ENCODE data around the gene HAL. TPM values are rescaled to one million over a fixed set of nuclear protein-coding genes. Genes with fewer than 3 reads are reported as not detected.

The HAL gene
- total RNA-seq, 4 donors from 2014 or later, result 1.3 to 1.9 TPM; not detected in 2

GRCh38 chr12:95940514-95940913 is 55.6 kb downstream of the HAL start:
- Histone ChIP-seq H3K27ac (no peak overlapping the region), H3K36me3 (no peaks in the 10 kb centered on the region), H3K4me1 (peaks cover 0 to 5% of the 10 kb centered on the region in 2 donors), H3K9me3 (no peaks in the 10 kb centered on the region), H3K27me3 (no peaks in the 10 kb centered on the region), H3K4me3 (replicated peaks in 1 of 3) (no peak overlapping the region)
- intact Hi-C loops (cut with DNase I), result no loop called here
- no peak for DNase-seq
- no peak for TF ChIP-seq POLR2A (IDR thresholded peaks at IDR 0.05)
- TF ChIP-seq CTCF (IDR thresholded peaks at IDR 0.05), result no peak
- 69 to 74% methylated on average over 6 of the region's 6 CpGs for WGBS, 2 donors

Other genes starting within 250 kb of the HAL start
- gene NTN4, start 205.6 kb downstream of the HAL start, total RNA-seq, result 10 to 100 TPM; 11.1 to 21.0 (median 16.1) TPM
- 10 to 100 TPM in 1 of 4 donors, 1 to 10 TPM in 3; 6.1 to 11.8 (median 8.3) TPM for gene SNRPF, start 137.4 kb downstream of the HAL start, total RNA-seq
- gene CCDC38, start 53.7 kb downstream of the HAL start, total RNA-seq, result under 1 TPM in 1 of 4 donors, not detected in 3; 0.67 TPM
- under 1 TPM in 3 of 4 donors, not detected in 1; 0.54 to 0.81 (median 0.78) TPM for gene AMDHD1, start 53.0 kb downstream of the HAL start, total RNA-seq
- gene LTA4H, start 39.2 kb upstream of the HAL start, total RNA-seq, result 100 to 1,000 TPM in 1 of 4 donors, 10 to 100 TPM in 3; 70.1 to 102 (median 75.0) TPM
- 10 to 100 TPM; 19.8 to 55.4 (median 31.8) TPM for gene ELK3, start 198.0 kb upstream of the HAL start, total RNA-seq